GM12878 (cell line): ENCODE measurements around the gene IFNAR2. TPM values are rescaled to one million over a fixed set of nuclear protein-coding genes. Genes with fewer than 3 reads are reported as not detected.
A peak's percentile ranks its signal among the peaks of the same experiment; 100 is the strongest.

Experiments used
- IKZF1 ChIP-seq: fragments of 450-650 bp; conservative IDR thresholded peaks from 2 replicates; pipeline ENCODE4 v1.6.1; 2017; ENCODE audit warnings: antibody characterized with exemption, mild to moderate bottlenecking
- POLR2AphosphoS5 ChIP-seq: IDR thresholded peaks from 2 replicates; pipeline ENCODE4 v1.6.1; 2011; ENCODE audit warnings: mild to moderate bottlenecking, low read length, inconsistent platforms
- ZBTB4 ChIP-seq: fragments of 450-650 bp; formaldehyde crosslinking; IDR thresholded peaks from 2 replicates; pipeline ENCODE4 v1.4.0; 2022; ENCODE audit warnings: mild to moderate bottlenecking, moderate library complexity
- ZNF592 ChIP-seq: fragments of 450-650 bp; IDR thresholded peaks from 2 replicates; pipeline ENCODE4 v1.6.1; 2017; ENCODE audit warnings: mild to moderate bottlenecking, moderate library complexity
- ZNF687 ChIP-seq: fragments of 450-650 bp; IDR thresholded peaks from 2 replicates; pipeline ENCODE4 v1.6.1; 2017; ENCODE audit warnings: mild to moderate bottlenecking, moderate library complexity
- polyA plus RNA-seq, 11 experiments: library from polyadenylated mRNA; depleted of rRNA in 4 of 11; unstranded in 6 of 11; stranded (reverse) in 5 of 11; fragments of >200 nt; fragmentation: Nextera tagmentation in 4 of 11; fragmentation: Illumina TruSeq in 1 of 11; extraction: Ambion mirVana in 4 of 11; extraction: Trizol in 1 of 11; gene quantifications; 1 replicate in 1 of 11; 2 replicates in 10 of 11; pipeline versions ENCODE4 v1.2.1 to v1.2.3, GENCODE V29; 2011 to 2016; ENCODE audit warnings: inconsistent platforms in 2 of 11, missing spikeins in 2 of 11, low read depth in 1 of 11
- total RNA-seq, 4 experiments: library from RNA; depleted of rRNA in 3 of 4; stranded (reverse); fragments of >200 nt in 3 of 4; fragmentation: Illumina TruSeq in 1 of 4; extraction: Trizol in 1 of 4; gene quantifications; 2 replicates each; pipeline versions ENCODE4 v1.2.1 to v1.2.3, GENCODE V29; 2013 to 2021

IFNAR2 gene
- total and polyA plus RNA-seq, 10 of the 15 experiments (the other 5 are each of a cell fraction or from before 2014, with no cell fraction given): 8.5 to 99.7 (median 58.1) TPM

- TF ChIP-seq ZBTB4 (peak; percentile 58; the same call in 1 of the 2 replicates), POLR2AphosphoS5 (peak; percentile 75; the same call in 1 of the 2 replicates), ZNF592 (peak; percentile 91), ZNF687 (peak; percentile 83), IKZF1 (no peak)
Measured at GRCh38 chr21:33234635-33235520, 5.1 kb downstream of the IFNAR2 start (continued).
